Nephron progenitor cell (in vitro differentiated cells): ENCODE data around the gene SBK3.

Source experiments
- DNase-seq: peaks from one replicate; pipeline ENCODE4 v3.0.0; 2021
- H3K27ac Mint-ChIP-seq: 2 replicates; pipeline ENCODE4 v1.8.0; 2021; ENCODE audit warnings: mild to moderate bottlenecking, moderate library complexity, mixed read lengths
- H3K27me3 Mint-ChIP-seq: 2 replicates; pipeline ENCODE4 v1.8.0; 2021; ENCODE audit warnings: mild to moderate bottlenecking, low read depth, mixed read lengths; ENCODE audit not compliant: poor library complexity
- H3K36me3 Mint-ChIP-seq: 2 replicates; pipeline ENCODE4 v1.8.0; 2021; ENCODE audit warnings: low read depth, mixed read lengths
- H3K4me1 Mint-ChIP-seq: 2 replicates; pipeline ENCODE4 v1.8.0; 2021; ENCODE audit warnings: mixed read lengths
- H3K4me3 Mint-ChIP-seq: 2 replicates; pipeline ENCODE4 v1.8.0; 2021; ENCODE audit warnings: mild to moderate bottlenecking, moderate library complexity, mixed read lengths
- H3K9me3 Mint-ChIP-seq: 2 replicates; pipeline ENCODE4 v1.8.0; 2021; ENCODE audit warnings: mild to moderate bottlenecking, moderate library complexity, mixed read lengths
- TF ChIP-seq, protein P1 (sequence below): fragments of 200-600 bp; sonication (generic); IDR thresholded peaks from 2 replicates; pipeline ENCODE4 v1.5.0; 2021; ENCODE audit warnings: antibody characterized with exemption

Gene SBK3

DNA sequence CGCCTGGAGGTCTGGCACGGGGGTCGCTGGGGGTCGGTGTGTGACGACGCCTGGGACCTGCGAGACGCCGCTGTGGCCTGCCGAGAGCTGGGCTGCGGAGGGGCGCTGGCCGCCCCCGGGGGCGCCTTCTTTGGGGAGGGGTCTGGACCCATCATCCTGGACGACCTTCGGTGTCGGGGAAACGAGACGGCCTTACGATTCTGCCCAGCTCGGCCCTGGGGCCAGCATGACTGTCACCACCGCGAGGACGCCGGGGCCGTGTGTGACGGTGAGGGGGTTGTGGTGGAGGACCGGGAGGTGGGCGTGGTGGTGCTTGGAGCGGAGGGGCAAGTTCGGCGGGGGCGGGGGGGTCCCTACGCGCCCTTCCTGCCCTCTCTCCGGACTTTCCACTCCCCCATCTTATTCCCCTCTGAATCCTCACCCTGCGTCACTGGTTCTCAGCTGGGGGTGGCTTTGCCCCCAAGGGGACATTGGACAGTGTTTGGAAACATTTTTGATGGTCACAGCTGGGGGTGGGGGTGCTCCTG is 51.6 kb downstream of the SBK3 start:
- DNase-seq, result no peak
- H3K4me1 Mint-ChIP-seq, result peaks cover 43% of the 10 kb centered on the region
- TF ChIP-seq, protein P1, sequence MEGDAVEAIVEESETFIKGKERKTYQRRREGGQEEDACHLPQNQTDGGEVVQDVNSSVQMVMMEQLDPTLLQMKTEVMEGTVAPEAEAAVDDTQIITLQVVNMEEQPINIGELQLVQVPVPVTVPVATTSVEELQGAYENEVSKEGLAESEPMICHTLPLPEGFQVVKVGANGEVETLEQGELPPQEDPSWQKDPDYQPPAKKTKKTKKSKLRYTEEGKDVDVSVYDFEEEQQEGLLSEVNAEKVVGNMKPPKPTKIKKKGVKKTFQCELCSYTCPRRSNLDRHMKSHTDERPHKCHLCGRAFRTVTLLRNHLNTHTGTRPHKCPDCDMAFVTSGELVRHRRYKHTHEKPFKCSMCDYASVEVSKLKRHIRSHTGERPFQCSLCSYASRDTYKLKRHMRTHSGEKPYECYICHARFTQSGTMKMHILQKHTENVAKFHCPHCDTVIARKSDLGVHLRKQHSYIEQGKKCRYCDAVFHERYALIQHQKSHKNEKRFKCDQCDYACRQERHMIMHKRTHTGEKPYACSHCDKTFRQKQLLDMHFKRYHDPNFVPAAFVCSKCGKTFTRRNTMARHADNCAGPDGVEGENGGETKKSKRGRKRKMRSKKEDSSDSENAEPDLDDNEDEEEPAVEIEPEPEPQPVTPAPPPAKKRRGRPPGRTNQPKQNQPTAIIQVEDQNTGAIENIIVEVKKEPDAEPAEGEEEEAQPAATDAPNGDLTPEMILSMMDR, result no peak
- peaks cover 8% of the 10 kb centered on the region for H3K27me3 Mint-ChIP-seq
- H3K9me3 Mint-ChIP-seq, result no peaks in the 10 kb centered on the region
- no peaks in the 10 kb centered on the region for H3K36me3 Mint-ChIP-seq
- no peak overlapping the region for H3K27ac Mint-ChIP-seq
- H3K4me3 Mint-ChIP-seq, result no peak overlapping the region

DNA sequence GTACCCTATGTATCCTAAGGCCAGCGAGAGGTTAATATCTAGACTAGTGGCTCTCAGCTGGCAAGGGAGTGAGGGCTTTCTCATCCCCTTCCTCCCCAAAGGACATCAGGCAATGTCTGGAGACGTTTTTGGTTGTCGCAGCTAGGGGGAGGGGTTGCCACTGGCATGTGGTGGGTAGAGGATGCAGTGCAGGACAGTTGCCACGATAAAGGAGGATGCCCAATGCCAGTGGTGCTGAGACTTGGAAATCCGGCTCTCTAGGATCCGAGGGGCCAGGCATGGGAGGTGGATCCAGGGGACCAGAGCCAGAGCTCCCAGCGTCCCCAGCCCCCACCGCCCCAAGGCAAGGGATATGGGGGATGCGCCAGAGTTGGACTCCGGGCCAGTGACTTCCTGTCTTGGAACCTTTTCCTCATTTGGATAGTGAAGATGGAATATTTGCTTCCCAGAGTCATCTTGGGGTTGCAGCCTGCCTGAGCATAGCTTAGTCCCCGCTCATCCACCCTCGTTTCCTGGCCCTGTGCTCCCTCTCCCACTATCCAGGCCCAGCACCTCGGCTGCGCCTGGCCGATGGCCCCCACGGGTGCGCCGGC is 52.2 kb downstream of the SBK3 start:
- no peak overlapping the region for H3K4me3 Mint-ChIP-seq
- H3K27me3 Mint-ChIP-seq, result peaks cover 8% of the 10 kb centered on the region
- H3K4me1 Mint-ChIP-seq, result peaks cover 47% of the 10 kb centered on the region
- H3K9me3 Mint-ChIP-seq, result no peaks in the 10 kb centered on the region
- TF ChIP-seq, protein P1, result no peak
- no peak for DNase-seq
- H3K27ac Mint-ChIP-seq, result no peak overlapping the region
- H3K36me3 Mint-ChIP-seq, result no peaks in the 10 kb centered on the region

DNA sequence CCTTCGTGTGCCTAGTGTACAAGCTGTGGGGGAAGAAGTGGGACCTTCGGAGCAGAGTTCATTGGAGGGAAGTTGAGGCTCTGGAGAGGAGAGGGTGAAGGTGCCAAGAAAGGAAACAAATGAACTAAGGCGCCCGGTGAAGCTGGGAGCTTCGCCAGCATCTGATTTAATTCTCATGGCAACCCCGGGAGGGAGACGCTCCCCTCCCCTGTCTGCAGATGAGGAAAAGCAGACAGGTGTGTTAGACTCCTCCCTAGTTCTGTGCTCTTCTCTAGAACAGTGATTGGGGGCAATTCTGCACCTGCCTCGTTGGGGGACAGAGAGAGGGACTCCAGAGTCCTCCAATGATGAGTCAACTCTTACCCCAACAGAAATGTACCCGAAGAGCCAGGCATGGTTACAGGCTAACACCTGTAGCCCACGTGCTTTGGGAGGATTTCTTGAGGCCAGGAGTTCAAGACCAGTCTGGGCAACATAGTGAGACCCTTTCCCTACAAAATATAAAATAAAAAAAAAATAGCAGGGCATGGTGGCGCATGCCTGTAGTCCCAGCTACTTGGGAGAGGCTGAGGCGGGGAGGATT is 52.9 kb downstream of the SBK3 start:
- no peak for DNase-seq
- H3K27me3 Mint-ChIP-seq, result peaks cover 6% of the 10 kb centered on the region
- no peak overlapping the region for H3K4me3 Mint-ChIP-seq
- peaks cover 51% of the 10 kb centered on the region for H3K4me1 Mint-ChIP-seq
- TF ChIP-seq, protein P1, result no peak
- H3K27ac Mint-ChIP-seq, result peak overlapping the region; percentile 43
- no peaks in the 10 kb centered on the region for H3K36me3 Mint-ChIP-seq
- H3K9me3 Mint-ChIP-seq, result no peaks in the 10 kb centered on the region

DNA sequence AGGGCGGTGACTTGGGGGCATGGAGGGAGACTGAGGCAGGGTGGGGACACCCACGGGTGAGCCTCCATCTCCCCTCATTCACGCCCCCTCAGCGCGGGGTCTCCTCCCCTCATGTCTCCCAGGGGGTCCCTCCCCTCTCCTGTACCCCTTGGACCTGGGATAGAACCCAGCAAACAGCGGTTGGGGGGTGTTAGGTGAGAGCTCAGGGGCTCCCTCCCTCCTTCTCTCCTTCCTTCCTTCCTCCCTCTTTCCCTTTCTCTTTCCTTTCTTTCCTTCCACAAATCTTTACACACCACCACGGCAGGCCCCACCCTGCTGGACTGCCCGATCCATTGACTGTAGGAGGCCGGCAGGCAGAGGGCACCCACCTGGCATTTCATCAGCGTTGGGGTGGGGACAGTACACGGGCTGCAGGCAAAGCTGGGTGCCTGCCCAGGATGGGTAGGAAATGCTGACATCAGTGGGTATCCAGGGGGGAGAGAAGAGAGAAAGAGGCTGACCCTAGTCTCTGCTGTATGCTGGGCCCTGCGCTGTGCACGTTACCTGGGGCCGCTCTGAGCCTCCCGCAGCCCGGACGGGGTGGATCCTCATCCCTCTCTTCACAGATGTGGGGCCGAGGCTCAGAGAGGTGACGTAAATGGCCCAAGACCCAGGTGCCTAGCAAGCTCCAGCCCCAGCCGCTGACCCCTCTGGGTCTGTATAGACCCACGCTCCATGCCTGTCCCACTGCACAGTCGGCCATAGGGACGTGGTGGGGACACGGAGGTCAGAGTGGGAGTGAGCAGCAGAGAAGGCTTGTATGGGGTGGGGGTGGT is 53.6 kb downstream of the SBK3 start:
- peaks cover 53% of the 10 kb centered on the region for H3K4me1 Mint-ChIP-seq
- peak overlapping the region; percentile 43 for H3K27ac Mint-ChIP-seq
- no peak overlapping the region for H3K4me3 Mint-ChIP-seq
- peaks cover 7% of the 10 kb centered on the region for H3K27me3 Mint-ChIP-seq
- DNase-seq, result no peak
- no peaks in the 10 kb centered on the region for H3K9me3 Mint-ChIP-seq
- TF ChIP-seq, protein P1, result no peak
- no peaks in the 10 kb centered on the region for H3K36me3 Mint-ChIP-seq
